Liver (tissue), 9 donors: Measurements from ENCODE around the gene SORL1. TPM values are rescaled to one million over a fixed set of nuclear protein-coding genes. Genes with fewer than 3 reads are reported as not detected.

Experiments
- DNase-seq: peaks from one replicate; pipeline ENCODE4 v3.0.0-alpha.2; 2017; ENCODE audit warnings: low spot score
- H3K27ac ChIP-seq, 2 donors: one replicate each; pipeline ENCODE4 v1.7.0; 2013; ENCODE audit warnings: inconsistent platforms in 2 of 2, low read length in 2 of 2, control low read depth in 1 of 2, low read depth in 1 of 2, mild to moderate bottlenecking in 1 of 2
- H3K27me3 ChIP-seq, 4 donors: one replicate each; pipeline versions ENCODE4 v1.6.1 to v1.7.0; 2013; ENCODE audit warnings: low read length in 3 of 4, inconsistent platforms in 1 of 4, mild to moderate bottlenecking in 1 of 4, moderate library complexity in 1 of 4; ENCODE audit not compliant: control insufficient read depth in 4 of 4, insufficient read depth in 4 of 4
- H3K36me3 ChIP-seq, 4 donors: one replicate each; pipeline versions ENCODE4 v1.6.1 to v1.7.0; 2013; ENCODE audit warnings: low read length in 3 of 4, mild to moderate bottlenecking in 3 of 4, low read depth in 1 of 4, moderate library complexity in 1 of 4; ENCODE audit not compliant: control insufficient read depth in 4 of 4, insufficient read depth in 3 of 4
- H3K4me1 ChIP-seq, 4 donors: one replicate each; pipeline versions ENCODE4 v1.6.1 to v1.7.0; 2013; ENCODE audit warnings: low read length in 3 of 4, mild to moderate bottlenecking in 3 of 4, moderate library complexity in 1 of 4; ENCODE audit not compliant: control insufficient read depth in 4 of 4, insufficient read depth in 4 of 4
- H3K4me3 ChIP-seq, 3 donors: one replicate each; pipeline versions ENCODE4 v1.6.1 to v1.7.0; 2013; ENCODE audit warnings: low read length in 3 of 3, control low read depth in 1 of 3, low read depth in 1 of 3, mild to moderate bottlenecking in 1 of 3
- H3K9ac ChIP-seq, 2 donors: one replicate each; pipeline ENCODE4 v1.7.0; 2013; ENCODE audit warnings: low read length in 2 of 2, mild to moderate bottlenecking in 2 of 2, moderate library complexity in 2 of 2, control low read depth in 1 of 2, low read depth in 1 of 2
- H3K9me3 ChIP-seq, 4 donors: one replicate each; pipeline versions ENCODE4 v1.6.1 to v1.7.0; 2013; ENCODE audit warnings: low read length in 3 of 4; ENCODE audit not compliant: control insufficient read depth in 4 of 4
- ATF3 ChIP-seq: IDR thresholded peaks from 2 replicates; pipeline ENCODE4 v1.6.1; 2016; ENCODE audit warnings: antibody characterized with exemption
- EGR1 ChIP-seq, 2 donors: IDR thresholded peaks; 2 replicates each; pipeline ENCODE4 v1.6.1; 2016 to 2018; ENCODE audit warnings: antibody characterized with exemption in 2 of 2, low read depth in 2 of 2
- FOXA1 ChIP-seq: IDR thresholded peaks from 2 replicates; pipeline ENCODE4 v1.6.1; 2016; ENCODE audit warnings: antibody characterized with exemption
- FOXA2 ChIP-seq: IDR thresholded peaks from 2 replicates; pipeline ENCODE4 v1.6.1; 2016; ENCODE audit warnings: antibody characterized with exemption
- GABPA ChIP-seq, 2 donors: IDR thresholded peaks in 1 of 2; conservative IDR thresholded peaks in 1 of 2; 2 replicates each; pipeline ENCODE4 v1.6.1; 2016; ENCODE audit warnings: antibody characterized with exemption in 2 of 2, mild to moderate bottlenecking in 1 of 2, moderate library complexity in 1 of 2
- HNF4A ChIP-seq, 2 donors: conservative IDR thresholded peaks; 2 replicates each; pipeline ENCODE4 v1.6.1; 2016; ENCODE audit warnings: antibody characterized with exemption in 2 of 2, mild to moderate bottlenecking in 2 of 2
- HNF4G ChIP-seq: IDR thresholded peaks from 2 replicates; pipeline ENCODE4 v1.6.1; 2016; ENCODE audit warnings: antibody characterized with exemption
- JUND ChIP-seq, 2 donors: IDR thresholded peaks; 2 replicates each; pipeline ENCODE4 v1.6.1; 2016; ENCODE audit warnings: antibody characterized with exemption in 2 of 2
- MAX ChIP-seq: IDR thresholded peaks from 2 replicates; pipeline ENCODE4 v1.6.1; 2016; ENCODE audit warnings: antibody characterized with exemption
- NR2F2 ChIP-seq: IDR thresholded peaks from 2 replicates; pipeline ENCODE4 v1.6.1; 2016; ENCODE audit warnings: antibody characterized with exemption
- RAD21 ChIP-seq, 2 donors: IDR thresholded peaks; 2 replicates each; pipeline ENCODE4 v1.6.1; 2016; ENCODE audit warnings: antibody characterized with exemption in 2 of 2, mild to moderate bottlenecking in 2 of 2
- RXRA ChIP-seq, 2 donors: IDR thresholded peaks; 2 replicates each; pipeline ENCODE4 v1.6.1; 2017 to 2018; ENCODE audit warnings: antibody characterized with exemption in 2 of 2, mild to moderate bottlenecking in 1 of 2
- SP1 ChIP-seq: IDR thresholded peaks from 2 replicates; pipeline ENCODE4 v1.6.1; 2018; ENCODE audit warnings: antibody characterized with exemption, mild to moderate bottlenecking
- TAF1 ChIP-seq: conservative IDR thresholded peaks from 2 replicates; pipeline ENCODE4 v1.6.1; 2016; ENCODE audit warnings: antibody characterized with exemption, mild to moderate bottlenecking
- YY1 ChIP-seq: IDR thresholded peaks from 2 replicates; pipeline ENCODE4 v1.6.1; 2016; ENCODE audit warnings: antibody characterized with exemption, mild to moderate bottlenecking
- ZBTB33 ChIP-seq: IDR thresholded peaks from 2 replicates; pipeline ENCODE4 v1.6.1; 2016; ENCODE audit warnings: antibody characterized with exemption
- WGBS: extraction: QIAGEN DNeasy Blood & Tissue Kit; methylation state at CpG from one replicate; pipeline ENCODE4 v1.1.7; 2013; 5-methylcytosine and 5-hydroxymethylcytosine counted together
- polyA plus RNA-seq, 2 donors: library from polyadenylated mRNA; stranded (reverse) in 1 of 2; unstranded in 1 of 2; fragments of 200-250 nt in 1 of 2; fragments of >200 nt in 1 of 2; fragmentation: Nextera tagmentation in 1 of 2; extraction: Ambion mirVana in 1 of 2; gene quantifications; one replicate each; pipeline versions ENCODE4 v1.2.1 to v1.2.3, GENCODE V29; 2013 to 2015
- total RNA-seq, 2 donors: library from RNA; depleted of rRNA; stranded (reverse); fragments of >200 nt; gene quantifications; one replicate each; pipeline ENCODE4 v1.2.3, GENCODE V29; 2014
- TF ChIP-seq, protein P1 (sequence below): IDR thresholded peaks from 2 replicates; pipeline ENCODE4 v1.6.1; 2016; ENCODE audit warnings: antibody characterized with exemption, mild to moderate bottlenecking
- TF ChIP-seq, protein P2 (sequence below): fragments of 150-350 bp; IDR thresholded peaks from 2 replicates; pipeline ENCODE4 v1.5.1; 2017; ENCODE audit warnings: improper control_type of control experiment, low read depth, low read length; ENCODE audit not compliant: missing input control
- donor health status: healthy.
- donor health status: healthy.
- donor health status: healthy.
- donor health status: healthy.
- donor health status: healthy.

SORL1 gene
- total and polyA plus RNA-seq, 4 donors: 14.6 to 124 (median 25.4) TPM

DNA sequence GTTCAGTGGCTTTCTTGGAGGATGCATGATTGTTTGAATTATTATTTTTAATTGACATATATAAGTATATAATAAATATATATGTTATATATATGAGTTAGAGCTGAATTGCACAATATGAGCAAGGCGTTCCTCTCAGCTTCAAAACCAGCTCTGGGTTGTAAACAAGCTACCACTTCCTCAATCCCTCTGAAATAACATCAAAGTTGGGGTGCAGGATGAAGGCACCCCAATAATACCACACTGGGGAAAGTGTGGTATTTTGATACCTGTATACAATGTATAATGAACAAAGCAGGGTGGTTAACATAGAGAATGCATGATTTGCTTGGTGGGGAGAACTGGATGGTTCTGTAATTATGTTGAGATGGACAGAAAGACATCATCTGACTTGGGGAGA, 1.7 kb upstream of the SORL1 start:
- Histone ChIP-seq H3K4me3 (no peak overlapping the region), H3K9me3 (no peaks in the 10 kb centered on the region), H3K36me3 (no peaks in the 10 kb centered on the region), H3K27me3 (no peaks in the 10 kb centered on the region), H3K4me1 (peaks cover 6 to 42% (median 29%) of the 10 kb centered on the region in 4 donors), H3K9ac (no peak overlapping the region), H3K27ac (peak overlapping the region; percentile 95 to 96)
- no peak for DNase-seq
- TF ChIP-seq, protein P1, sequence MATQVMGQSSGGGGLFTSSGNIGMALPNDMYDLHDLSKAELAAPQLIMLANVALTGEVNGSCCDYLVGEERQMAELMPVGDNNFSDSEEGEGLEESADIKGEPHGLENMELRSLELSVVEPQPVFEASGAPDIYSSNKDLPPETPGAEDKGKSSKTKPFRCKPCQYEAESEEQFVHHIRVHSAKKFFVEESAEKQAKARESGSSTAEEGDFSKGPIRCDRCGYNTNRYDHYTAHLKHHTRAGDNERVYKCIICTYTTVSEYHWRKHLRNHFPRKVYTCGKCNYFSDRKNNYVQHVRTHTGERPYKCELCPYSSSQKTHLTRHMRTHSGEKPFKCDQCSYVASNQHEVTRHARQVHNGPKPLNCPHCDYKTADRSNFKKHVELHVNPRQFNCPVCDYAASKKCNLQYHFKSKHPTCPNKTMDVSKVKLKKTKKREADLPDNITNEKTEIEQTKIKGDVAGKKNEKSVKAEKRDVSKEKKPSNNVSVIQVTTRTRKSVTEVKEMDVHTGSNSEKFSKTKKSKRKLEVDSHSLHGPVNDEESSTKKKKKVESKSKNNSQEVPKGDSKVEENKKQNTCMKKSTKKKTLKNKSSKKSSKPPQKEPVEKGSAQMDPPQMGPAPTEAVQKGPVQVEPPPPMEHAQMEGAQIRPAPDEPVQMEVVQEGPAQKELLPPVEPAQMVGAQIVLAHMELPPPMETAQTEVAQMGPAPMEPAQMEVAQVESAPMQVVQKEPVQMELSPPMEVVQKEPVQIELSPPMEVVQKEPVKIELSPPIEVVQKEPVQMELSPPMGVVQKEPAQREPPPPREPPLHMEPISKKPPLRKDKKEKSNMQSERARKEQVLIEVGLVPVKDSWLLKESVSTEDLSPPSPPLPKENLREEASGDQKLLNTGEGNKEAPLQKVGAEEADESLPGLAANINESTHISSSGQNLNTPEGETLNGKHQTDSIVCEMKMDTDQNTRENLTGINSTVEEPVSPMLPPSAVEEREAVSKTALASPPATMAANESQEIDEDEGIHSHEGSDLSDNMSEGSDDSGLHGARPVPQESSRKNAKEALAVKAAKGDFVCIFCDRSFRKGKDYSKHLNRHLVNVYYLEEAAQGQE: no peak
- no peak for TF ChIP-seq GABPA (IDR thresholded peaks at IDR 0.05 in 1 of 2, conservative IDR thresholded peaks at IDR 0.05 in 1 of 2)
- no peak for TF ChIP-seq ATF3
- TF ChIP-seq YY1: no peak
- no peak for TF ChIP-seq FOXA2
- no peak for TF ChIP-seq HNF4G
- no peak for TF ChIP-seq SP1
- TF ChIP-seq TAF1: no peak
- TF ChIP-seq MAX: no peak
- TF ChIP-seq RXRA (IDR thresholded peaks at IDR 0.05): no peak
- TF ChIP-seq RAD21 (IDR thresholded peaks at IDR 0.05): no peak
- TF ChIP-seq JUND (IDR thresholded peaks at IDR 0.05): no peak
- TF ChIP-seq, protein P2, sequence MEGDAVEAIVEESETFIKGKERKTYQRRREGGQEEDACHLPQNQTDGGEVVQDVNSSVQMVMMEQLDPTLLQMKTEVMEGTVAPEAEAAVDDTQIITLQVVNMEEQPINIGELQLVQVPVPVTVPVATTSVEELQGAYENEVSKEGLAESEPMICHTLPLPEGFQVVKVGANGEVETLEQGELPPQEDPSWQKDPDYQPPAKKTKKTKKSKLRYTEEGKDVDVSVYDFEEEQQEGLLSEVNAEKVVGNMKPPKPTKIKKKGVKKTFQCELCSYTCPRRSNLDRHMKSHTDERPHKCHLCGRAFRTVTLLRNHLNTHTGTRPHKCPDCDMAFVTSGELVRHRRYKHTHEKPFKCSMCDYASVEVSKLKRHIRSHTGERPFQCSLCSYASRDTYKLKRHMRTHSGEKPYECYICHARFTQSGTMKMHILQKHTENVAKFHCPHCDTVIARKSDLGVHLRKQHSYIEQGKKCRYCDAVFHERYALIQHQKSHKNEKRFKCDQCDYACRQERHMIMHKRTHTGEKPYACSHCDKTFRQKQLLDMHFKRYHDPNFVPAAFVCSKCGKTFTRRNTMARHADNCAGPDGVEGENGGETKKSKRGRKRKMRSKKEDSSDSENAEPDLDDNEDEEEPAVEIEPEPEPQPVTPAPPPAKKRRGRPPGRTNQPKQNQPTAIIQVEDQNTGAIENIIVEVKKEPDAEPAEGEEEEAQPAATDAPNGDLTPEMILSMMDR: no peak
- WGBS: 78% methylated on average over 1 of the region's 1 CpG

- Histone ChIP-seq H3K36me3 (no peaks in the 10 kb centered on the region), H3K27ac (peak overlapping the region; percentile 95 to 96), H3K27me3 (no peaks in the 10 kb centered on the region), H3K9ac (peak overlapping the region; percentile 71 to 92), H3K4me3 (peak overlapping the region; percentile 45 to 77 (median 58)), H3K4me1 (peaks cover 6 to 41% (median 30%) of the 10 kb centered on the region in 4 donors), H3K9me3 (no peaks in the 10 kb centered on the region)
- DNase-seq: peak; percentile 40
- 11% methylated on average over 22 of the region's 22 CpGs for WGBS
- TF ChIP-seq FOXA1 (no peak), YY1 (peak; percentile 72), GABPA (IDR thresholded peaks at IDR 0.05 in 1 of 2, conservative IDR thresholded peaks at IDR 0.05 in 1 of 2) (no peak), MAX (peak; percentile 20), TAF1 (no peak), SP1 (peak; percentile 4), JUND (IDR thresholded peaks at IDR 0.05) (peak in 1 of 2 donors; percentile 47), ATF3 (no peak), NR2F2 (no peak), RXRA (IDR thresholded peaks at IDR 0.05) (peak; percentile 60 to 90), FOXA2 (peak; percentile 52), HNF4G (no peak), EGR1 (IDR thresholded peaks at IDR 0.05; ENCODE audit: low read depth in 2 of 2) (no peak), ZBTB33 (peak; percentile 19), HNF4A (conservative IDR thresholded peaks at IDR 0.05) (peak; percentile 56 to 79)
- TF ChIP-seq, protein P1: no peak
Observed at GRCh38 chr11:121451178-121451985, 732 bp upstream of the SORL1 start.
